GM19240 (cell line): ENCODE data around the gene NEGR1.

Source experiments
- DNase-seq: peaks from one replicate; pipeline ENCODE4 v3.0.0; 2011; ENCODE audit warnings: low spot score; ENCODE audit not compliant: insufficient read length

The NEGR1 gene

GRCh38 chr1:72050551-72050950 is 231.8 kb downstream of the NEGR1 start:
- no peak for DNase-seq

GRCh38 chr1:72037745-72038343 is 244.5 kb downstream of the NEGR1 start:
- no peak for DNase-seq

- no peak for DNase-seq
These were observed 247.5 kb downstream of the NEGR1 start for GRCh38 chr1:72034827-72035226.

DNA sequence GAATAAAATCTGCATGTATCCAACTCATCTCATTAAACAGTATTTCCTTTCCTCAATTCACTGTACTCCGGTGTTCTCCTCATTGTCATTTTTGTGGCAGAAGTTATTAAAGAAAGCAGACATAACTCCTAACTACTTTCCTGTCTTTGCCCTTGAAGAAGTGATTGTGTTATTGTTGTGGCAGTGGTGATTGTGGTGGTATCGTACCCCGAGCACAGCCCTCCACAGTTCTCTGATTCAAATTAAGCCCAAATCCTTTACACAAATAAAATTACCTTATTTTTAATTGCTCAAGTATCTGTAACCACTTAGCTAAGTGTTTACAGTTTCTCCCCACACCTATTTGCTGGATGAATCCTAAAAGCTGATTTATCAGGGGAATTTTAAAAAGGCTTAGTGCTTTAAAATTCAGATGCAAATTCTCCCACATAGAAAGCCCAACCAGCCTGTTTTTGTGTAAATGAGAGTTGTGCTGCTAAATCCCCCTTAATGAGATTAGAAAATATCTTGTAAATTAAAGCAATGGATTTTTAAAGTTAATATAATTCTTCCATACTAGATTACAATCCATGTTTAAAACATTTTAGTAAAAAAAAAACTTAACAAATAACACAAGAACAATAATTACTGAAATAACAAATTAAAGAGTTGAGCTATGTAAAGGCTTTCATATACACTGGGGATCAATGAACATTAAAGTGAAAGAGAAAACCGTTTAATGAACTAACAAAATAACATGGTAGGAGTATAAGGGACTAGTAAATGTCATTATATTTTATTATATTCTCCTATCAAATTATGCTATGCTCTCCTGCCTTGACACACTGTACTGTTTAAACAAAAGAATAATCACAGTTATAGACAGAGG is 259.0 kb downstream of the NEGR1 start:
- DNase-seq: no peak

DNA sequence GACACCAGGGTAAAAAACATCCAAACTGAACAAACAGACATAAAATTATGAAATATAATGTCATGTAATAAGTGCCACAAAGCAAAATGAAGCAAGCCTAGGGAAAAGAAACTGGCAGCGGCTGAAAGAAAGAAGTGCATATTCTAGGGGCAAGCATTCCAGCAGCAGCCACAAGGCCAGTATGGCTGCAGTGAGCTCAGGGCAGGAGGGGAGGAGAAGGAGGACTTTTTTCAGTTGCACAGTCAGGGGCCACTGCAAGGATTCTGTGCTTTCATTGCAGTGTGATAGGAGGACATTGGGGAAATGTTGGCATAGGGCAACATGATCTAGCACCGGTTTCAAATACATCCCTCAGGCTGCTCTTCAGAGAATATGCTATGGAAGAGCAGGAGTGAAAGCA is 263.8 kb downstream of the NEGR1 start:
- DNase-seq: no peak

- DNase-seq: no peak
These were observed 267.3 kb downstream of the NEGR1 start for GRCh38 chr1:72015006-72015405.

GRCh38 chr1:72013161-72013560 is 269.2 kb downstream of the NEGR1 start:
- DNase-seq: no peak

GRCh38 chr1:72011721-72012120 is 270.6 kb downstream of the NEGR1 start:
- DNase-seq: no peak

GRCh38 chr1:72010094-72010431 is 272.3 kb downstream of the NEGR1 start:
- DNase-seq: no peak

GRCh38 chr1:72009173-72010093 is 272.9 kb downstream of the NEGR1 start:
- no peak for DNase-seq

DNA sequence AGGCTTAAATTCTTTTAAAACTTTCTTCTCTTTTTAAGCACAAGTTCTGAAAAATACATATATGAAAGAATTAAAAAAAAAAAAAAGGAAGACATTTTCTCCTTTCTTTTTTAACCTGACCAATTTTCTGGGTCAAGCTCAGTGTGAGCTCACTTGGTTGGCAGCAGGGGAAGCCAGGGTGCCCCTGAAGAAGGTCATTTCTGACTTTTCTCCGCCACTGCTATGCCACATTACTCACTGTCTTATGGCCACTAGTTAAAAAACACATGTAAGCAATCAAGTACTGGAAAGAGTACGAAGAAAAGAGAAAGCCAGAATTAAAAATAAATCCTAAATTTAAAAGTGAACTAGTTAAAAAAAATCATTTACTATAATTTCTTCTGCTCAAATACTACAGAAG is 275.0 kb downstream of the NEGR1 start:
- DNase-seq: no peak

- DNase-seq: no peak
These were observed 276.2 kb downstream of the NEGR1 start for GRCh38 chr1:72006092-72006491.

- DNase-seq: no peak
These were observed 279.2 kb downstream of the NEGR1 start for GRCh38 chr1:72003092-72003491.

GRCh38 chr1:72000809-72001208 is 281.5 kb downstream of the NEGR1 start:
- DNase-seq: no peak

DNA sequence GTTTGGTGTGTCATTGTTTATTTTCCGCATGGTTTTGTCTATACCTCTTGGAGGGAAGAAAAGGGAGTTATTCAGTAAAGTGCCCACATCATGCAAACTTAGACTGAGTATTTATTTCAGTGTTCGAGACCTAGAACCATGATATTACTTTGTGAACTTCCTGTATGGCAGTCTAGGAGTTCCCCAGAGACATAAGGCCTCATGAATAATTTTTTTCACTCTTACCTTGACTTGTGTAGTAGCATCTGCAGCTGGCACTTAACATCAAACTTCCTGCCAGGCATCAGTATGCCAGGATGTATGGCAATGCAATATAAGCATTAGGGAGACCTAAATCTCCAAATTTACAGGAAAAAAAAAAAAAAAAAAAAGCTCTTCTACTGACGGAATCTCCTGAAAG is 287.7 kb downstream of the NEGR1 start:
- no peak for DNase-seq

DNA sequence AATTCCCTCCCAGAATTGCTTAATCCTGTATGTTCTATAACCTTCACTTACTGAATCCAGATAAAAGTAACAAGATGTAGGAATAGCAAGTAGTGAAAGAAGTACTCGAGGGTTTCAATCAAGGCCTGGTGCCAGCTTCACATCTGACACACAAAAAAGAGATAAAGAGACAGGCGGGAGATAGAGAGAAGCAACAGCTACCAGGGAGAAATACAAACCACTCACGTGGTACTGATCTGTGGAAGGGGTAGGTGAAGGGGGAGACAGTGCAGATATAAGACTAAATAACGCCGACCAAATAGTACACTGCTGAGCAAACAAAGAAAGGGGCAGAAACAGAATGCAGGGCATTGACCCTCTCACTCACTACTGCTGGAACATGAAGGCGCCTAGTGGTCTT is 295.2 kb downstream of the NEGR1 start:
- no peak for DNase-seq

DNA sequence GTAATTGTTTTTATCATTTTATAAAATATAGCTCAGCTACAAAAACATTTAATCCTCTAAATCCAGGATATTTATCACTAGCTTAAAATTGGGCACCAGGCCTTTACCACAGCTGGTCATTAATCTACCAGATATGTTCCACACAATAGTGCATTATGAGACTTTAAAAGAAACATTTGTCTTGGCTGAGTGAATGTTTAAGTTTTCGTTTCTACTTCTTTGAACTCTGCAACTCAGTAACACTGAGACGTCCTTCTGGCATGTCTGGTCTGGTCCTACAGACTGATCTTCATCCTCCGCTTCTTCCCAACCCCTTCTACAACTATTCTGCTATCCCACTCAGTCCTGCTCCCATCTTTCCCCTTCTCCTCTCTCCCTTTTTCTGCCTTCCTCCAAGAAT is 296.2 kb downstream of the NEGR1 start:
- DNase-seq: no peak

DNA sequence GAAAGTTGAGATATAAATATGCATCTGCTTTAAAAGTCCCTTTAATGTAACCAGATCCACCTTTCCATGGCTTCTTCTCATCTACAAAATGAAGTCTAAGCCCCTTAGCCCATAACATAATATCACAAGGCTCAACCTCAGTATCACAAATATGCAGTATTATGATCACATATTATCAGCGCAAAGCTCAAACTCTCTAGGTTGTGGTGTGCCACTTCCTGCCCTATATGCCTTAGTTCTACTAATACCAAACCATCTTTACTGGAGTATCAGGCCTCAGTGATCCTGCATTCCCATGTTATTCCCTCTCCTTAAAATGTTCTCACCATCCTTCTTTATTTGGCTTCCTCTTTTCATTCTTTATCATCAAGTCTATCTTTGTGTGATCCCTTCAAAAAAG is 301.8 kb downstream of the NEGR1 start:
- DNase-seq: no peak

DNA sequence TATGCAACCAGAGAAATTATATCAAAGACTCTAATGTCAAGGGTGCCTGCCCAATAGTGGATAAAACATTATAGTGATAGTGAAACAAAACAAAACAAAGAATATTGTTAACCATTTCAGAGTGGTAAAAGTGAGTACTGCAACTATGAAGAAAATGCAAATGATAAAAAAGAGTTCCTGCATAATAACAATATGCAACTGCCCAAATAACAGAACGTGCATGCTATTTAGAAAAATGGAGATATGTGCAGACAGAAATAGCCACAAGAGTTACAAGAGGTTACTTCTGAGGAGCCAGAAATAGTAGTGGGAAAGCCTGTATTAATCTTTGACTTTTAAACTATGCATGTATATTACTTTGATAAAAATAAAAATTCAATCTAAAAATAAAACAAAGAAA is 302.5 kb downstream of the NEGR1 start:
- no peak for DNase-seq

DNA sequence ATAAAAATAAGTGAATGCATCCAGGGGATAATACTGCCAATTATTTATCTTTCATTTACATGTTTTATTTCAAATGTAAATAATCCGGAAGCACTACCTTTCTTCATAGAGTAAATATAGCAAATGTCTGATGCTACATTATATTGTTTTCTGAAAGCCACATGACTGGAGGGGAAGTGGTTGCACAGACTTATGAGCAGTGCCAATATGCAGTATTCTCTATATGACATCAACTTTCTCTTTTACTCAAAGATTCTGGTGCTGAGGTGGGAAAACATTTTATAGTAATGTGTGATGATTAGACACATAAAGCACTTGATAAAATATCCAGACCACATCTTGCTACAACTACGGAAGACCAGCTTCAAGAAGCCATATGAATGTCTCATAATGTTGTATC is 314.7 kb downstream of the NEGR1 start:
- no peak for DNase-seq

- DNase-seq: no peak
These were observed 318.2 kb downstream of the NEGR1 start for GRCh38 chr1:71964188-71964587.

DNA sequence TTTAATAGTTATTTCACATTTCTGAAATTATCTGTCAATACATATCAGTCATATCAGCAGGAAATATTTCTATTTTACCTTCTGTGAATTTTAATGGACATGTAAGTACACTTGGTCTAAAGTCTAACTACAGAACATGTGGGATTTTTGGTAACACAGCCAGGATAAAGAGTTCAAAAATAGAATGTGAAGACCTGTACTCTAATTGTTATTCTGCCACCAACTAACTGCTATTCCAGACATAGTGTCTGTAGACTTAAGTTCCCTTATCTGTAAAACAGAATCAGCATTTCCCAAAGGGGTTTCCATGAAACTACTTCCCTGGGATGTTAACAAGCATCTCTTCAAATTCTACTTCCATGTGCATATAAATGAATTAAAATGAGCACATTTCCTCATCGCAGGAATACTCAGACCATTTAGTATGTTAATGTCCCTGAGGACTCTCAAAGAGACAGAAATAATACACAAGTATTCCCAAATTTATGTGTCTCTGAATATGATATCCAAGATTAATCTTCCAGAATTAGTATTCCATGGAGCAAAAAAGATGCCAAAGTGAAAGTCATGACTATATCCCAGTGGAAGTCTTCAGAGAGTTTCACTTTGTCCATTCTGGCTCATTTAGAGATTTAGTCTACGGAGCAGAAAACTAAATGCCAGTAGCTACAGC is 325.6 kb downstream of the NEGR1 start:
- DNase-seq: no peak
